ENCODE results near the gene SAMD11.

SAMD11 gene

DNA sequence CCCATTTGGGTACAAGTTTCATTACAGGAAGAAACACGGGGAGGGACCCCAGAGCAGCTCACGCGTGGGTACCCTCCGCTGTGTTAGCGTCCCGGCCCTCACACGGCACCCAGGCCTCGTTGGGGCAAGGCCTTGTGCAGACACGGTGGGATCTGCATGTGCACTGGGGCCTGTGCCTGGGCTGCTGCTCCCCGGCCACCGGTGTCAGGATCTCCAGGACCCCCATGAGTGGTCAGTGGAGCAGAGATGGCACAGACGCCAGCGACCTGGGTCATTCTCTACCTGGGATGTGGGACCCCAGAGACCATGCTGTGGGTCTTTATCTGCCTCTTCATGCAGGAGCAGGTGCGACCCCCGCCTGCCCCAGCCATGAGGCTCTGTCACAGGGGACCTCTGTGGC, 5.4 kb upstream of the SAMD11 start:
- DNase-seq (ENCODE audit: low spot score) = no peak

DNA sequence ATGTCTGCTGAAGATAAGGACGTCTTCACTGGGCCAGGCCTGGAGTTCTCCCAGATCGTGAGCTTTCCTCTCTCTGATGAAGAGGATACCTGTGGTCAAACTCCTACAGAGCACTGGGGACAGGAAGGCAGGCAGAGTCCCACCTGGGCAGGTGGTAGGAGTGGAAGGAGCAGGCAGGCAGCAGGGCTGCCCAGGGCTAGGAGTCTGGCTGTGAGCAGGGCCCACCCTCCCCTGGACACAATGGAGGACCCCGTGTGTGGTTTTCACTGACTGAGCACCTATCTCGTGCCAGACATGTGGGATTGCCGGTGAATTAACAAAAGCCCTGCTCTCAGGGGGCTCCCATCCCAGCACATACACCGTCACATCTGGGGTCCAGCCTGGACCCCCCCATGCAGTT, 4.9 kb upstream of the SAMD11 start:
- no peak for DNase-seq (ENCODE audit: low spot score)

DNA sequence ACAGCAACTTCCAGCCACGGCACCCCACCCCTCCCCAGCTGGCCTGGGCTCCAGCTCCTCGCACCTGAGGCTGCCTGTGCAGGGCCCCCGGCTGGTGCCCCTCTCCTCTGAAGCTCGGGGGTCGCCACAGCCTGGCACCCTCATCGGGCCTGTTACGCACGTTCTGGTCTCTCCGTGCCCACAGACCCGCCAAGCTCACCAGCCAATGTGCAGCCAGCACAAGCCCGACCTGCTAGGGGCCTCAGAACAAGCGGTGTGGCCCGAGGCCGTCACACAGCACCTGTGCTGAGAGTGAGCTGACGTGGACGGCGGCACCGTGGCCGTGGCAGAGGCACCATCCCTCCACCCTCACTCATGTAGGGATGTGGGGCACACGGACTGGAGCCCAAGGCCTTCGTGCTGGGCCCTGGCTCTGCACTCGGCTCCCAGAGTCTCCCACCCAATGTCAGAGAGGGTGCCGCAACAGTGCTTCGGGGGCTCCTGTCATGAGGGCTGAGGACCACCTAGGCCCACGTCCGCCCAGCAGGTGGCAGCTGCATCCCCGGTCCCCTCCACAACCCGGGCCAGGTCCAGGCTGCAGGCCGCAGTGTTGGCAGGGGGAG, 4.4 kb upstream of the SAMD11 start:
- no peak for DNase-seq (ENCODE audit: low spot score)

GRCh38 chr1:920010-920409, 3.7 kb upstream of the SAMD11 start:
- no peak for DNase-seq (ENCODE audit: low spot score)

GRCh38 chr1:920521-920920, 3.2 kb upstream of the SAMD11 start:
- no peak for DNase-seq (ENCODE audit: low spot score)

- no peak for DNase-seq (ENCODE audit: low spot score)
Observed at GRCh38 chr1:921011-921837, 2.5 kb upstream of the SAMD11 start.

DNA sequence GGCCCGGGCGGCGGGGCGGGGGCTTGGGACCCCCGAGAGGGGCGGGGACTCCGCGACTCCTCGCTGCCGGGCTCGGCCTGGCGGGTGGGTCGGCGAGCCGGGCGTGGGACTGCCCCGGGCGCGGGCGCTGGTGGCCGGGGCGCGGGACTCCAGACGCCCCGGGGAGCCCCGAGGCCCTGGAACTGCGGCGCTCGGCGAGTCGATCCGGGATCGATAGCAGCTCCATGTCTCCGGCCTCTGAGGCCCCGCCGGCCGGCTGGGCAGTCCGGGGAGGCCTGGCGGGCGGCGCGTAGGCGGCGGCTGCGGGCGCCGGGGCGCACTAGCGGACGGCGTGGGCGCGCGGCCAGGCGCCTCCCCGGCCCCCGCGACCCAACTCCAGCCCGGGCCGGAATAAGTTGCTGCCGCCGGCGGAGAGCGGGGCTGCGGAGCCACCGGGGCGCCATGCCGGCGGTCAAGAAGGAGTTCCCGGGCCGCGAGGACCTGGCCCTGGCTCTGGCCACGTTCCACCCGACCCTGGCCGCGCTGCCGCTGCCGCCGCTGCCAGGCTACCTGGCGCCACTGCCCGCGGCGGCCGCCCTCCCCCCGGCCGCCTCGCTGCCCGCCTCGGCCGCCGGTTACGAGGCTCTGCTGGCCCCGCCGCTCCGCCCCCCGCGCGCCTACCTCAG, 400 bp downstream of the SAMD11 start:
- no peak for DNase-seq (ENCODE audit: low spot score)

- no peak for DNase-seq (ENCODE audit: low spot score)
Observed at GRCh38 chr1:924656-925560, 1.2 kb downstream of the SAMD11 start.

DNA sequence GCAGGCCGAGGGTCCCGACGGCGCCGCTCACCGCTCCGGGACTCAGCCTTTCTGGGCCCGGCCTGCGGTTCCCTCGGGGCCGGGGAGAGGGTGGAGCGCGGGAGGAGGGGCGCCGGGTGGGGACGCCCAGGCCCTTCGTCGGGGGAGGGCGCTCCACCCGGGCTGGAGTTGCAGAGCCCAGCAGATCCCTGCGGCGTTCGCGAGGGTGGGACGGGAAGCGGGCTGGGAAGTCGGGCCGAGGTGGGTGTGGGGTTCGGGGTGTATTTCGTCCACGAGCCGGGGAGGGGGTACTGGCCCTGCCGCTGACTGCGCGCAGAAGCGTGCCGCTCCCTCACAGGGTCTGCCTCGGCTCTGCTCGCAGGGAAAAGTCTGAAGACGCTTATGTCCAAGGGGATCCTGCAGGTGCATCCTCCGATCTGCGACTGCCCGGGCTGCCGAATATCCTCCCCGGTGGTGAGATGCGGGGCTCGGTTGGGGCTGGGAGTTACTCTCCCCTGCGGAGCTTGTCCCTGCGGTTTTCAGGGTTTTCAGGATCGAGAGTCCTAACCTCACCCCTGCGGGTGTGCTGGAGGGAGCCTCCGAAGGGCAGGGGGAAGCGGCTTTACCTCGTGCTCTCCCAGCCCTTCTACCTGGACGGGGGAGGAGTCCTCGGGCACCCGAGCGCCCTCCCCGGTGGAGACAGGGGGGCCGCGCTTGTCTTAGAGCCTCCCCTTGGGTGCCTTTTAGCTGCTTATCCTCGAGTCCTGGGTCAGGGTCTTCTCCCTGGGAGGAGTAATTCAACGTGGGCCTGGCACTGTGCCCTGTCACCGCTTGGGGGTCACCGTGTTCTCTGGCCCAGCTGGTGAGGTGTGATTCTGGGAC, 2.1 kb downstream of the SAMD11 start:
- no peak for DNase-seq (ENCODE audit: low spot score)

GRCh38 chr1:927234-927633, 3.5 kb downstream of the SAMD11 start:
- DNase-seq (ENCODE audit: low spot score) = no peak

DNA sequence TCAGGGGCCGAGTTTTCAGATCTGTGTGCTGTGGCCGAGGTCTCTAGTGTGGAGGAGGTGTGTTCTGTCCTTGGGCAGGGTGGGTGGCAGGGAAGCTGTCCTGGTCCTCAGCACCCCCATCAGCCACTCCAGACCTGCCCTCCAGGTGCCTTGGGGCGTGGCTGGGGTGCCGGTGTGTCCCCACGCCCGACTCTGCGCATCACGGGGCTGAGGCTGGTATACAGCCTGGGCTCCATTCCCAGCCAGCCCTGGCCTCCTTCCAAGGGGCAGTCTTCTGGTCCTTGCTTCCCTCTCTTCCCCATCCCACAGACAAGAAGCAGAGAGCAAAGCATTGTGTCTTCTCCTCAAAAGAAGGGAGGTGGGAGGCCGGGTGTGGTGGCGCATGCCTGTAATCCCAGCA, 4.0 kb downstream of the SAMD11 start:
- DNase-seq (ENCODE audit: low spot score) = no peak

DNA sequence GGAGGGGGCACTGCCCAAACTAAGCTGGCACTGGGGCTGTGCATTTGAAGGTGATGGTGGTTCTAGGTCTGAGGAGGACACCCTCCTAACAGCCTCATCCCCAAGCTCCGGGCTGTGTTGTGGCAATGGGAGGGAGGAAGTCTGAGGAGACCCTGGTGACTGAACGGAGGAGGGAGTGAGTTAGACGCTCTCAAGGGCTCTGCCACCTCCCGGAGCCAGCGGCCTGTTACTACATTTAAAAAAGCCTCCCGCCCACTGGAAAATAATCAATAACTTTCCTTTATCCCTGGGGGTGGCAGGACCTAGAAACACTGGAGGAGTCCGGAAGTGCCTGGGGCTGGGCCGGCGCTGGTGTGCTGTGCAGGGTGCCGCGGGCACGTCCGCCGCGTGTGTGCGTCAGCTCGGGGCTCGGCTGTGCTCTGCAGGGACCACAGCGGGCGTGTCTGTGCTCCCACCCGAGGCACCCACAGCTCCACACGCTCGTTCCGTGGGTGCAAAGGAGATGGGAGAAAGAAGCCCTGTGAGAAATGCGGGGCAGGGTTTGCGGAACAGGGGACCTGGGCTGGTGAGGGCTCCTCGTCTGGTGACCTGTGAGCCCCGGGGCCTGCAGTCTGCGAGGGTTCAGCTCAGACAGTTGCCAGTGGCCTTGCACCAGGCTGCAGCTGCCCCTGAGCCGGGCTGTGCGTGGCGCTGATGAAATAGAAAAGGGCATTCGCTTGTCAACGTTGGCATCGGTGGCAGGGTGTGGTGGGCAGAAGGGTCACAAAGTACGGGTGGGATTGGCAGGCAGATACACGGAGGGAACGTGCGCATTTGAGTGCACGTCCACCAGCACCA, 5.3 kb downstream of the SAMD11 start:
- no peak for DNase-seq (ENCODE audit: low spot score)

GRCh38 chr1:929712-930632, 6.2 kb downstream of the SAMD11 start:
- DNase-seq (ENCODE audit: low spot score) = no peak

- DNase-seq (ENCODE audit: low spot score) = no peak
Observed at GRCh38 chr1:930633-931138, 7.0 kb downstream of the SAMD11 start.

- DNase-seq (ENCODE audit: low spot score) = no peak
Observed at GRCh38 chr1:931380-932172, 7.9 kb downstream of the SAMD11 start.

DNA sequence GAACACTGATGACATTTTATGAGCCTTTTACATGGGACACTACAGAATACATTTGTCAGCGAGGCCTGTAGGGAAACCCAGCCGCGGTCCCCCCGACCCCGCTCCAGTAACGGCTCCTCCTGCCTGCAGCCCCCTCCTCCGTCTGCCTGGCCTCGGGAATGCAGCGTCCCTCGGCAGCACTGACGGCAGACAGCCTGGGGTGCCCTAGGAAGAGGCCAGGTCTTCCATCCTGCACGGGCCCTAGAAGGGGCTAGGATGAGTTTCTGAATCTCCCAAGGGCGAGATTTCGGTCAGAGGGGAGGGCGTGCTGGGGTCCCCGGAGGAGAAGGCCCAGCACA, 8.4 kb downstream of the SAMD11 start:
- DNase-seq (ENCODE audit: low spot score) = no peak

GRCh38 chr1:932776-933602, 9.3 kb downstream of the SAMD11 start:
- DNase-seq (ENCODE audit: low spot score) = no peak

DNA sequence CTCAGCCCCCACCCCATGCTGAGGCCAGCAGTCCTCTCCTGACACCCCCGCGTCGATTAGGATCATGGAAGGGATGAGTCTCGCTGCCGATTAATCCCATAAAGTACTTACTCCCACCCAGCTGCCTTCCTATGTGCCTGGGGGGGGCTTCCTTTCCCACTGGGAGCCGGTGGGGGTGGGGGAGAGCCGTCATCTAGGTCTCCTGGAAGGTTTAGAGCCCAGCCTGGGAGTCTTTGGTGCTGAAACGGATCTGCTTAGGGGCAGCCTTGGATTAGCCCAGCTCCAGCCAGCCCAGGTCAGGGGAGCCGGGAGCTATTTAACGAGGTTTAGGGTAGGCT, 9.8 kb downstream of the SAMD11 start:
- no peak for DNase-seq (ENCODE audit: low spot score)
